Astrocyte (in vitro differentiated cells and primary cell): Measurements from ENCODE around the gene ANAPC1. TPM values are rescaled to one million over a fixed set of nuclear protein-coding genes. Genes with fewer than 3 reads are reported as not detected.
A peak's percentile ranks its signal among the peaks of the same experiment; 100 is the strongest.
"Not testable (repeated sequence)": the region's sequence is repeated elsewhere in the genome, so short reads cannot be mapped to it uniquely, and the experiment has no call there.

Source experiments
- DNase-seq: peaks from one replicate; pipeline ENCODE4 v3.0.0-alpha.2; 2010; ENCODE audit warnings: low read depth
- FAIRE-seq: peaks from 2 replicates; lab custom pipeline; 2011; peaks lifted over from hg19 to GRCh38; lab: Jason Lieb, UNC
- H2AFZ ChIP-seq: 2 replicates; pipeline ENCODE4 v1.6.0; 2012; ENCODE audit warnings: low read depth, low read length, inconsistent platforms
- H3K27ac ChIP-seq: 2 replicates; pipeline ENCODE4 v1.5.1; 2011; ENCODE audit warnings: low read depth, low read length, inconsistent platforms
- H3K27me3 ChIP-seq: 2 replicates; pipeline ENCODE4 v1.6.0; 2011; ENCODE audit warnings: low read length, inconsistent platforms; ENCODE audit not compliant: insufficient read depth
- H3K36me3 ChIP-seq: 2 replicates; pipeline ENCODE4 v1.5.1; 2011; ENCODE audit warnings: low read length, inconsistent platforms; ENCODE audit not compliant: insufficient read depth
- H3K4me1 ChIP-seq: 2 replicates; pipeline ENCODE4 v1.5.1; 2011; ENCODE audit warnings: low read length, inconsistent platforms; ENCODE audit not compliant: insufficient read depth
- H3K4me2 ChIP-seq: 2 replicates; pipeline ENCODE4 v1.6.0; 2012; ENCODE audit warnings: low read length, inconsistent platforms
- H3K4me3 ChIP-seq: 2 replicates; pipeline ENCODE4 v1.5.1; 2011; ENCODE audit warnings: low read depth, mild to moderate bottlenecking, low read length, inconsistent platforms; ENCODE audit not compliant: insufficient read depth
- H3K79me2 ChIP-seq: 2 replicates; pipeline ENCODE4 v1.6.0; 2012; ENCODE audit warnings: mild to moderate bottlenecking, low read length, inconsistent platforms; ENCODE audit not compliant: insufficient read depth
- H3K9ac ChIP-seq: 2 replicates; pipeline ENCODE4 v1.6.0; 2012; ENCODE audit warnings: mild to moderate bottlenecking, low read length, inconsistent platforms
- H3K9me3 ChIP-seq: 2 replicates; pipeline ENCODE4 v1.5.1; 2012; ENCODE audit warnings: low read depth, mild to moderate bottlenecking, low read length, inconsistent platforms; ENCODE audit not compliant: insufficient read depth
- H4K20me1 ChIP-seq: 2 replicates; pipeline ENCODE4 v1.6.0; 2012; ENCODE audit warnings: low read length, inconsistent platforms; ENCODE audit not compliant: insufficient read depth
- H3K27ac Mint-ChIP-seq: one replicate; pipeline ENCODE4 v1.8.0; 2021; ENCODE audit warnings: mild to moderate bottlenecking, mixed read lengths; ENCODE audit not compliant: unreplicated experiment
- H3K27me3 Mint-ChIP-seq: one replicate; pipeline ENCODE4 v1.8.0; 2021; ENCODE audit warnings: low read depth, mixed read lengths; ENCODE audit not compliant: unreplicated experiment
- H3K36me3 Mint-ChIP-seq: one replicate; pipeline ENCODE4 v1.8.0; 2021; ENCODE audit warnings: low read depth, mixed read lengths; ENCODE audit not compliant: unreplicated experiment
- H3K4me1 Mint-ChIP-seq: one replicate; pipeline ENCODE4 v1.8.0; 2021; ENCODE audit warnings: low read depth, mixed read lengths; ENCODE audit not compliant: unreplicated experiment
- H3K4me3 Mint-ChIP-seq: one replicate; pipeline ENCODE4 v1.8.0; 2021; ENCODE audit warnings: mild to moderate bottlenecking, moderate library complexity, mixed read lengths; ENCODE audit not compliant: unreplicated experiment
- H3K9me3 Mint-ChIP-seq: one replicate; pipeline ENCODE4 v1.8.0; 2021; ENCODE audit warnings: mild to moderate bottlenecking, mixed read lengths; ENCODE audit not compliant: unreplicated experiment
- EZH2 ChIP-seq: IDR thresholded peaks from 2 replicates; pipeline ENCODE4 v1.6.1; 2012; ENCODE audit warnings: mild to moderate bottlenecking, low read length, inconsistent platforms; ENCODE audit not compliant: insufficient read depth
- total RNA-seq: library from RNA; stranded (reverse); gene quantifications from 2 replicates; pipeline ENCODE4 v1.2.1, GENCODE V29; 2021
- TF ChIP-seq, protein P1 (sequence below): IDR thresholded peaks from 2 replicates; pipeline ENCODE4 v1.5.1; 2011; ENCODE audit warnings: low read depth, mild to moderate bottlenecking, inconsistent platforms, low read length, moderate library complexity; ENCODE audit not compliant: insufficient read depth

Gene ANAPC1
- total RNA-seq, 1 donor from 2014 or later = 40.7 TPM

- no peak overlapping the region for H3K27ac Mint-ChIP-seq
- no peak for FAIRE-seq
Observed at GRCh38 chr2:111896576-111896975, 12.6 kb upstream of the ANAPC1 start.

DNA sequence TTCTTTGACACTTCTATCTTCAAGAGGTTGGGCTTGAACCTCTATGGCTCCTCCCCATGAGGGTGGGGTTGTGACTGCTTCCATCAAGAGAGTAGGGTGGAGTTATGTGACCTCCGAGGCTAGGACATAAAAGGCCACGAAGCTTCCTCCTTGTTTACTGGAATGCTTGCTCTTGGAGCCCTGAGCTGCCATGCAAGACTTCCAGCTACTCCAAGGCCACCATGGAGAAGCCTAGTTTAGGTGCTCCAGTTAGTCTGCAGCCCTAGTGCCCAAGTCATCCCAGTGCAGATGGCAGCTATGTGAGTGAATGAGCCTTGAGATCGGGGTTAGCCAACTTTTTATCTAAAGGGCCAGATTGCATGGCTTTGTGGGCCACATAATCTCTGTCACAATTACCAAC lies 12.0 kb upstream of the ANAPC1 start:
- Histone ChIP-seq H3K36me3 (no peaks in the 10 kb centered on the region), H2AFZ (no peak overlapping the region), H3K79me2 (no peaks in the 10 kb centered on the region), H4K20me1 (no peaks in the 10 kb centered on the region), H3K27me3 (peaks cover 18% of the 10 kb centered on the region), H3K27ac (no peak overlapping the region), H3K4me1 (peaks cover 12% of the 10 kb centered on the region), H3K4me3 (no peak overlapping the region), H3K9ac (no peak overlapping the region), H3K9me3 (no peaks in the 10 kb centered on the region), H3K4me2 (no peak overlapping the region)
- peaks cover 6% of the 10 kb centered on the region for H3K27me3 Mint-ChIP-seq
- no peaks in the 10 kb centered on the region for H3K9me3 Mint-ChIP-seq
- peak overlapping the region; percentile 55 for H3K4me3 Mint-ChIP-seq
- DNase-seq (no peak), FAIRE-seq (no peak)
- no peak for TF ChIP-seq EZH2
- TF ChIP-seq, protein P1, sequence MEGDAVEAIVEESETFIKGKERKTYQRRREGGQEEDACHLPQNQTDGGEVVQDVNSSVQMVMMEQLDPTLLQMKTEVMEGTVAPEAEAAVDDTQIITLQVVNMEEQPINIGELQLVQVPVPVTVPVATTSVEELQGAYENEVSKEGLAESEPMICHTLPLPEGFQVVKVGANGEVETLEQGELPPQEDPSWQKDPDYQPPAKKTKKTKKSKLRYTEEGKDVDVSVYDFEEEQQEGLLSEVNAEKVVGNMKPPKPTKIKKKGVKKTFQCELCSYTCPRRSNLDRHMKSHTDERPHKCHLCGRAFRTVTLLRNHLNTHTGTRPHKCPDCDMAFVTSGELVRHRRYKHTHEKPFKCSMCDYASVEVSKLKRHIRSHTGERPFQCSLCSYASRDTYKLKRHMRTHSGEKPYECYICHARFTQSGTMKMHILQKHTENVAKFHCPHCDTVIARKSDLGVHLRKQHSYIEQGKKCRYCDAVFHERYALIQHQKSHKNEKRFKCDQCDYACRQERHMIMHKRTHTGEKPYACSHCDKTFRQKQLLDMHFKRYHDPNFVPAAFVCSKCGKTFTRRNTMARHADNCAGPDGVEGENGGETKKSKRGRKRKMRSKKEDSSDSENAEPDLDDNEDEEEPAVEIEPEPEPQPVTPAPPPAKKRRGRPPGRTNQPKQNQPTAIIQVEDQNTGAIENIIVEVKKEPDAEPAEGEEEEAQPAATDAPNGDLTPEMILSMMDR = no peak
- no peaks in the 10 kb centered on the region for H3K36me3 Mint-ChIP-seq
- no peaks in the 10 kb centered on the region for H3K4me1 Mint-ChIP-seq
- H3K27ac Mint-ChIP-seq = no peak overlapping the region

More at GRCh38 chr2:111896576-111896975, 12.6 kb upstream of the ANAPC1 start:
- Mint-ChIP-seq H3K4me3 (peak overlapping the region; percentile 51), H3K9me3 (no peaks in the 10 kb centered on the region), H3K36me3 (no peaks in the 10 kb centered on the region), H3K27me3 (peaks cover 6% of the 10 kb centered on the region), H3K4me1 (no peaks in the 10 kb centered on the region)
- peaks cover 18% of the 10 kb centered on the region for H3K27me3 ChIP-seq
- TF ChIP-seq, protein P1 = no peak
- no peak for TF ChIP-seq EZH2
- H3K36me3 ChIP-seq = no peaks in the 10 kb centered on the region
- no peak overlapping the region for H2AFZ ChIP-seq
- H4K20me1 ChIP-seq = no peaks in the 10 kb centered on the region
- peaks cover 12% of the 10 kb centered on the region for H3K4me1 ChIP-seq
- H3K27ac ChIP-seq = no peak overlapping the region
- H3K9ac ChIP-seq = no peak overlapping the region
- no peaks in the 10 kb centered on the region for H3K79me2 ChIP-seq
- no peak for DNase-seq
- H3K4me2 ChIP-seq = no peak overlapping the region
- no peak overlapping the region for H3K4me3 ChIP-seq
- H3K9me3 ChIP-seq = no peaks in the 10 kb centered on the region

DNA sequence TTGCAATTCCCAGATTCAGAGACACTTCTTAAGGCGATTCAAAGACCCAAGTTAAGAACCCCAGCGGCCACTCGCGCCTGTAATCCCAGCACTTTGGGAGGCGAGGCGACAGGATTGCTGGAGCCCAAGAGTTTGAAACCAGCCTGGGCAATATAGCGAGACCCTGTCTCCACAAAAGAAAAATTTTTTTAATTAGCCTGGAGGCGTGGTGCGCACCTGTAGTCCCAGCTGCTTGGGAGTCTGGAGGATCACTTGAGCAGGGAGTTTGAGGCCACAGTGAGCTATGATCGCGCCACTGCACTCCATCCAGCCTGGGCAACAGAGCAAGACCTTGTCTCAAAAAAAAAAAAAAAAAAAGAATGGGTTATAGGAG lies 585 bp upstream of the ANAPC1 start:
- no peaks in the 10 kb centered on the region for H3K36me3 ChIP-seq
- H3K27me3 Mint-ChIP-seq = no peaks in the 10 kb centered on the region
- peak overlapping the region; percentile 72 for H3K27ac ChIP-seq
- peaks cover 2% of the 10 kb centered on the region for H3K4me1 Mint-ChIP-seq
- no peaks in the 10 kb centered on the region for H3K27me3 ChIP-seq
- peak overlapping the region; percentile 86 for H2AFZ ChIP-seq
- H3K9me3 Mint-ChIP-seq = no peaks in the 10 kb centered on the region
- H3K27ac Mint-ChIP-seq = peak overlapping the region; percentile 82
- H3K79me2 ChIP-seq = peaks cover 25% of the 10 kb centered on the region
- DNase-seq (no peak), FAIRE-seq (no peak)
- no peaks in the 10 kb centered on the region for H3K9me3 ChIP-seq
- peak overlapping the region; percentile 85 for H3K4me3 ChIP-seq
- no peaks in the 10 kb centered on the region for H3K4me1 ChIP-seq
- no peaks in the 10 kb centered on the region for H4K20me1 ChIP-seq
- peak overlapping the region; percentile 84 for H3K9ac ChIP-seq
- H3K36me3 Mint-ChIP-seq = no peaks in the 10 kb centered on the region
- peak overlapping the region; percentile 81 for H3K4me2 ChIP-seq
- TF ChIP-seq, protein P1 = no peak
- no peak for TF ChIP-seq EZH2
- H3K4me3 Mint-ChIP-seq = peak overlapping the region; percentile 95

DNA sequence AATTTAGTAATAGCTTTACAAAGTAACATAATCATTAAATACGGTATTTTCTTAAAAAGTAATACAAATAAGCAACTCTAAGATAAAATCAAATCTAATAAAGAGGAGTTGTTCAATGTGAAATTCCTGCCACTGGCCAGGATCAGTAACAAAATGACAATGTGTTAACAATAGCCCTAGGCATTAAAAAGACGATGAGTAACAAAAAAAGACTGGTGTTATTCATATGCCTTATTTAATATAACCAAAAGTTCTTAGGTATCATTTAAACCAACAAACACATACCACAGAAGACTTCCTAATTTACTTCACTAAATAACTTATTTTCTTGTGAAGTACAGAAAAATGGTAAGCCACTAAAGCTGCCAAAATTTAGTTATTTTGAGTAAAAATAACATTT lies 11.2 kb downstream of the ANAPC1 start:
- not testable (repeated sequence) for H3K79me2 ChIP-seq, H3K9me3 ChIP-seq, H2AFZ ChIP-seq, H3K9me3 Mint-ChIP-seq, H3K4me1 ChIP-seq, DNase-seq, H3K9ac ChIP-seq, H3K4me1 Mint-ChIP-seq, H3K27me3 Mint-ChIP-seq, H3K27ac ChIP-seq, H3K4me3 Mint-ChIP-seq, H4K20me1 ChIP-seq, H3K36me3 ChIP-seq, H3K4me2 ChIP-seq, H3K27ac Mint-ChIP-seq, H3K27me3 ChIP-seq, H3K36me3 Mint-ChIP-seq, H3K4me3 ChIP-seq
- FAIRE-seq = peak; percentile 67
